T-helper 17 cell (primary cell): ENCODE data around the gene ENPP6. TPM values are rescaled to one million over a fixed set of nuclear protein-coding genes. Genes with fewer than 3 reads are reported as not detected.

ENCODE experiments used
- ATAC-seq: fragments of 150-1000 bp; cut with Tn5 transposase; 2 replicates; pipeline ENCODE4 v1.10.0; 2021; ENCODE audit warnings: mild to moderate bottlenecking, moderate library complexity
- DNase-seq, 3 donors: peaks; one replicate each; pipeline versions ENCODE4 v3.0.0 to v3.0.0-alpha.2; 2020 to 2021
- H3K9me3 ChIP-seq: one replicate; pipeline ENCODE4 v1.7.0; 2013; ENCODE audit warnings: low read length, mild to moderate bottlenecking; ENCODE audit not compliant: control insufficient read depth, poor library complexity, severe bottlenecking
- H3K27ac Mint-ChIP-seq: one replicate; pipeline ENCODE4 v1.8.0; 2022; ENCODE audit warnings: mild to moderate bottlenecking, moderate library complexity, mixed read lengths
- H3K27me3 Mint-ChIP-seq: one replicate; pipeline ENCODE4 v1.8.0; 2022; ENCODE audit warnings: mixed read lengths
- H3K36me3 Mint-ChIP-seq: one replicate; pipeline ENCODE4 v1.8.0; 2022; ENCODE audit warnings: low read depth, mixed read lengths
- H3K4me1 Mint-ChIP-seq: one replicate; pipeline ENCODE4 v1.8.0; 2022; ENCODE audit warnings: mild to moderate bottlenecking, mixed read lengths
- H3K4me3 Mint-ChIP-seq: one replicate; pipeline ENCODE4 v1.8.0; 2022; ENCODE audit warnings: mild to moderate bottlenecking, moderate library complexity, mixed read lengths
- total RNA-seq, 4 donors: library from RNA in 2 of 4; stranded (reverse) in 2 of 4; gene quantifications; one replicate each; pipeline ENCODE4 v1.2.3 and lab custom pipeline; 2022 to 2026

The ENPP6 gene
- total RNA-seq (not detected), total RNA-seq (lab: John Stamatoyannopoulos, UW) (0 reads per million in 2 donors)

- Mint-ChIP-seq H3K36me3 (peaks cover 5% of the 10 kb centered on the region), H3K27ac (no peak within 1 kb of the TSS), H3K4me3 (no peak within 1 kb of the TSS), H3K27me3 (peaks cover 37% of the 10 kb centered on the region), H3K4me1 (no peaks in the 10 kb centered on the region)
- no peaks in the 10 kb centered on the region for H3K9me3 ChIP-seq
- DNase-seq (no peak), ATAC-seq (no peak)
Measured at GRCh38 chr4:184217634-184218033, at the start of gene ENPP6. Gene ENPP6 (minus strand): TSS chr4:184217873. CDS start chr4:184217819, 54 bp downstream.

- DNase-seq (no peak), ATAC-seq (no peak)
- peaks cover 4% of the 10 kb centered on the region for H3K36me3 Mint-ChIP-seq
- H3K4me1 Mint-ChIP-seq: peaks cover 31% of the 10 kb centered on the region
- H3K9me3 ChIP-seq: no peaks in the 10 kb centered on the region
- H3K27ac Mint-ChIP-seq: peak overlapping the region; percentile 92
- H3K27me3 Mint-ChIP-seq: no peaks in the 10 kb centered on the region
- peak overlapping the region; percentile 88 for H3K4me3 Mint-ChIP-seq
Measured at GRCh38 chr4:184267206-184267608, 49.5 kb upstream of the ENPP6 start.

- no peaks in the 10 kb centered on the region for H3K27me3 Mint-ChIP-seq
- H3K36me3 Mint-ChIP-seq: peaks cover 4% of the 10 kb centered on the region
- H3K9me3 ChIP-seq: no peaks in the 10 kb centered on the region
- H3K4me3 Mint-ChIP-seq: peak overlapping the region; percentile 49
- H3K4me1 Mint-ChIP-seq: peaks cover 30% of the 10 kb centered on the region
- peak overlapping the region; percentile 92 for H3K27ac Mint-ChIP-seq
- no peak for DNase-seq
- ATAC-seq: no peak
Measured at GRCh38 chr4:184265546-184266351, 48.1 kb upstream of the ENPP6 start.

GRCh38 chr4:184263910-184264732 lies 46.4 kb upstream of the ENPP6 start:
- no peaks in the 10 kb centered on the region for H3K36me3 Mint-ChIP-seq
- H3K4me3 Mint-ChIP-seq: peak overlapping the region; percentile 66
- peak overlapping the region; percentile 88 for H3K27ac Mint-ChIP-seq
- H3K9me3 ChIP-seq: no peaks in the 10 kb centered on the region
- DNase-seq: peak; percentile 82 to 88 (median 83)
- H3K4me1 Mint-ChIP-seq: peaks cover 22% of the 10 kb centered on the region
- ATAC-seq: peak; percentile 78
- no peaks in the 10 kb centered on the region for H3K27me3 Mint-ChIP-seq

- Mint-ChIP-seq H3K4me3 (no peak overlapping the region), H3K36me3 (no peaks in the 10 kb centered on the region), H3K27me3 (no peaks in the 10 kb centered on the region), H3K4me1 (peaks cover 20% of the 10 kb centered on the region), H3K27ac (peak overlapping the region; percentile 88)
- H3K9me3 ChIP-seq: no peaks in the 10 kb centered on the region
- no peak for ATAC-seq
- DNase-seq: no peak
Measured at GRCh38 chr4:184263461-184263860, 45.8 kb upstream of the ENPP6 start.

- Mint-ChIP-seq H3K27me3 (no peaks in the 10 kb centered on the region), H3K4me1 (peaks cover 20% of the 10 kb centered on the region), H3K4me3 (no peak overlapping the region), H3K36me3 (no peaks in the 10 kb centered on the region), H3K27ac (no peak overlapping the region)
- H3K9me3 ChIP-seq: no peaks in the 10 kb centered on the region
- DNase-seq (no peak), ATAC-seq (no peak)
Measured at GRCh38 chr4:184262901-184263300, 45.2 kb upstream of the ENPP6 start.

GRCh38 chr4:184261246-184261645 lies 43.6 kb upstream of the ENPP6 start:
- ATAC-seq (no peak), DNase-seq (no peak)
- H3K27ac Mint-ChIP-seq: no peak overlapping the region
- H3K36me3 Mint-ChIP-seq: no peaks in the 10 kb centered on the region
- peaks cover 13% of the 10 kb centered on the region for H3K4me1 Mint-ChIP-seq
- H3K9me3 ChIP-seq: no peaks in the 10 kb centered on the region
- no peak overlapping the region for H3K4me3 Mint-ChIP-seq
- peaks cover 14% of the 10 kb centered on the region for H3K27me3 Mint-ChIP-seq

- Mint-ChIP-seq H3K27me3 (peaks cover 20% of the 10 kb centered on the region), H3K36me3 (no peaks in the 10 kb centered on the region), H3K27ac (no peak overlapping the region), H3K4me3 (no peak overlapping the region), H3K4me1 (peaks cover 6% of the 10 kb centered on the region)
- DNase-seq (no peak), ATAC-seq (no peak)
- no peaks in the 10 kb centered on the region for H3K9me3 ChIP-seq
Measured at GRCh38 chr4:184259866-184260265, 42.2 kb upstream of the ENPP6 start.

GRCh38 chr4:184259081-184259480 lies 41.4 kb upstream of the ENPP6 start:
- no peak for DNase-seq
- no peaks in the 10 kb centered on the region for H3K9me3 ChIP-seq
- H3K4me3 Mint-ChIP-seq: no peak overlapping the region
- no peaks in the 10 kb centered on the region for H3K36me3 Mint-ChIP-seq
- peaks cover 20% of the 10 kb centered on the region for H3K27me3 Mint-ChIP-seq
- no peak for ATAC-seq
- peaks cover 5% of the 10 kb centered on the region for H3K4me1 Mint-ChIP-seq
- no peak overlapping the region for H3K27ac Mint-ChIP-seq

GRCh38 chr4:184255871-184256642 lies 38.4 kb upstream of the ENPP6 start:
- peaks cover 2% of the 10 kb centered on the region for H3K36me3 Mint-ChIP-seq
- DNase-seq (no peak), ATAC-seq (no peak)
- peaks cover 24% of the 10 kb centered on the region for H3K27me3 Mint-ChIP-seq
- no peak overlapping the region for H3K4me3 Mint-ChIP-seq
- H3K9me3 ChIP-seq: no peaks in the 10 kb centered on the region
- peaks cover 4% of the 10 kb centered on the region for H3K4me1 Mint-ChIP-seq
- H3K27ac Mint-ChIP-seq: no peak overlapping the region

GRCh38 chr4:184255361-184255760 lies 37.7 kb upstream of the ENPP6 start:
- no peak overlapping the region for H3K27ac Mint-ChIP-seq
- no peaks in the 10 kb centered on the region for H3K9me3 ChIP-seq
- peaks cover 27% of the 10 kb centered on the region for H3K27me3 Mint-ChIP-seq
- H3K36me3 Mint-ChIP-seq: peaks cover 2% of the 10 kb centered on the region
- H3K4me3 Mint-ChIP-seq: no peak overlapping the region
- H3K4me1 Mint-ChIP-seq: peaks cover 9% of the 10 kb centered on the region
- ATAC-seq (no peak), DNase-seq (no peak)

GRCh38 chr4:184253072-184253420 lies 35.4 kb upstream of the ENPP6 start:
- no peaks in the 10 kb centered on the region for H3K9me3 ChIP-seq
- Mint-ChIP-seq H3K27ac (no peak overlapping the region), H3K27me3 (peaks cover 29% of the 10 kb centered on the region), H3K36me3 (peaks cover 3% of the 10 kb centered on the region), H3K4me3 (no peak overlapping the region), H3K4me1 (peaks cover 9% of the 10 kb centered on the region)
- no peak for ATAC-seq
- DNase-seq: no peak
